ENCODE data around the gene RGS16. TPM values are rescaled to one million over a fixed set of nuclear protein-coding genes. Genes with fewer than 3 reads are reported as not detected.

RGS16 gene
- total RNA-seq, 2 experiments from 2014 or later, result 27.2 to 30.6 TPM

GRCh38 chr1:182561456-182561855 lies 42.7 kb downstream of the RGS16 start:
- Mint-ChIP-seq H3K9me3 (ENCODE audit: low read depth) (no peaks in the 10 kb centered on the region), H3K4me1 (peaks cover 4% of the 10 kb centered on the region), H3K4me3 (no peak overlapping the region), H3K27ac (no peak overlapping the region), H3K27me3 (peaks cover 2% of the 10 kb centered on the region), H3K36me3 (ENCODE audit: low read depth) (no peaks in the 10 kb centered on the region)
- ATAC-seq, result no peak
- CTCF ChIA-PET, result no interaction called here
- DNase-seq, result no peak
- intact Hi-C loops (cut with DNase I, micrococcal nuclease), result no loop called here
- POLR2A ChIA-PET, result no interaction called here

- H3K4me1 Mint-ChIP-seq, result peaks cover 2% of the 10 kb centered on the region
- H3K4me3 Mint-ChIP-seq, result no peak overlapping the region
Observed at GRCh38 chr1:182560392-182560984, 43.7 kb downstream of the RGS16 start.

GRCh38 chr1:182556279-182556678 lies 47.9 kb downstream of the RGS16 start:
- intact Hi-C loops (cut with DNase I, micrococcal nuclease), result no loop called here
- H3K27ac Mint-ChIP-seq, result no peak overlapping the region
- H3K27me3 Mint-ChIP-seq, result peaks cover 7% of the 10 kb centered on the region
- no peaks in the 10 kb centered on the region for H3K4me1 Mint-ChIP-seq
- ChIA-PET POLR2A (no interaction called here), CTCF (no interaction called here)
- no peaks in the 10 kb centered on the region for H3K36me3 Mint-ChIP-seq (ENCODE audit: low read depth)
- H3K4me3 Mint-ChIP-seq, result no peak overlapping the region
- ATAC-seq (peak; percentile 61), DNase-seq (no peak)
- H3K9me3 Mint-ChIP-seq (ENCODE audit: low read depth), result peaks cover 8% of the 10 kb centered on the region

More at GRCh38 chr1:182560392-182560984, 43.7 kb downstream of the RGS16 start:
- DNase-seq (no peak), ATAC-seq (no peak)
- CTCF ChIA-PET, result interaction anchor here (0.6 to 0.7 kb wide), 2 partner anchors 16 to 222 kb away, joined by 3 read pairs; no protein-coding TSS in a partner anchor
- Mint-ChIP-seq H3K27me3 (peaks cover 2% of the 10 kb centered on the region), H3K9me3 (ENCODE audit: low read depth) (no peaks in the 10 kb centered on the region), H3K27ac (no peak overlapping the region), H3K36me3 (ENCODE audit: low read depth) (no peaks in the 10 kb centered on the region)
- intact Hi-C loops (cut with DNase I, micrococcal nuclease), result no loop called here
- POLR2A ChIA-PET, result no interaction called here

- CTCF ChIA-PET, result no interaction called here
- H3K4me1 Mint-ChIP-seq, result no peaks in the 10 kb centered on the region
Observed at GRCh38 chr1:182555493-182555892, 48.7 kb downstream of the RGS16 start.

GRCh38 chr1:182552527-182552926 lies 51.7 kb downstream of the RGS16 start:
- Mint-ChIP-seq H3K4me3 (no peak overlapping the region), H3K27me3 (peaks cover 10% of the 10 kb centered on the region), H3K27ac (no peak overlapping the region), H3K4me1 (no peaks in the 10 kb centered on the region), H3K9me3 (ENCODE audit: low read depth) (peaks cover 8% of the 10 kb centered on the region), H3K36me3 (ENCODE audit: low read depth) (no peaks in the 10 kb centered on the region)
- POLR2A ChIA-PET, result no interaction called here
- DNase-seq (no peak), ATAC-seq (no peak)
- CTCF ChIA-PET, result interaction anchor here (1.0 to 1.6 kb wide), 2 partner anchors 14 to 43 kb away, joined by 3 to 5 read pairs; no protein-coding TSS in a partner anchor
- intact Hi-C loops (cut with DNase I, micrococcal nuclease), result no loop called here

More at GRCh38 chr1:182555493-182555892, 48.7 kb downstream of the RGS16 start:
- POLR2A ChIA-PET, result no interaction called here
- peaks cover 8% of the 10 kb centered on the region for H3K9me3 Mint-ChIP-seq (ENCODE audit: low read depth)
- H3K4me3 Mint-ChIP-seq, result no peak overlapping the region
- no peak overlapping the region for H3K27ac Mint-ChIP-seq
- H3K36me3 Mint-ChIP-seq (ENCODE audit: low read depth), result no peaks in the 10 kb centered on the region
- intact Hi-C loops (cut with DNase I, micrococcal nuclease), result no loop called here
- DNase-seq, result no peak
- ATAC-seq, result no peak
- peaks cover 7% of the 10 kb centered on the region for H3K27me3 Mint-ChIP-seq

- peaks cover 17% of the 10 kb centered on the region for H3K27me3 Mint-ChIP-seq
- no peaks in the 10 kb centered on the region for H3K36me3 Mint-ChIP-seq (ENCODE audit: low read depth)
- intact Hi-C loops (cut with DNase I, micrococcal nuclease), result no loop called here
- no peak overlapping the region for H3K27ac Mint-ChIP-seq
- ChIA-PET CTCF (interaction anchor here (0.8 kb wide), 1 partner anchor 612 kb away, joined by 3 read pairs; no protein-coding TSS in a partner anchor), POLR2A (no interaction called here)
- DNase-seq (no peak), ATAC-seq (no peak)
- H3K4me1 Mint-ChIP-seq, result no peaks in the 10 kb centered on the region
- no peak overlapping the region for H3K4me3 Mint-ChIP-seq
- H3K9me3 Mint-ChIP-seq (ENCODE audit: low read depth), result peaks cover 8% of the 10 kb centered on the region
Observed at GRCh38 chr1:182549811-182550210, 54.4 kb downstream of the RGS16 start.

GRCh38 chr1:182549346-182549745 lies 54.8 kb downstream of the RGS16 start:
- DNase-seq, result no peak
- H3K4me1 Mint-ChIP-seq, result no peaks in the 10 kb centered on the region
- POLR2A ChIA-PET, result no interaction called here
- H3K9me3 Mint-ChIP-seq (ENCODE audit: low read depth), result peaks cover 8% of the 10 kb centered on the region
- no peaks in the 10 kb centered on the region for H3K36me3 Mint-ChIP-seq (ENCODE audit: low read depth)
- CTCF ChIA-PET, result interaction anchor here (0.5 to 0.8 kb wide), 2 partner anchors 27 to 611 kb away, joined by 3 read pairs; no protein-coding TSS in a partner anchor
- H3K27ac Mint-ChIP-seq, result no peak overlapping the region
- intact Hi-C loops (cut with DNase I, micrococcal nuclease), result no loop called here
- no peak for ATAC-seq
- no peak overlapping the region for H3K4me3 Mint-ChIP-seq
- peaks cover 17% of the 10 kb centered on the region for H3K27me3 Mint-ChIP-seq

Other genes with a start within 250 kb of the RGS16 start
- 10 to 100 TPM; 63.5 to 87.5 TPM for gene GLUL, start 212.6 kb downstream of the RGS16 start, total RNA-seq
- not detected for gene TEDDM1, start 203.7 kb downstream of the RGS16 start, total RNA-seq
- gene RGSL1, start 154.2 kb downstream of the RGS16 start, total RNA-seq, result not detected
- gene RNASEL, start 15.1 kb downstream of the RGS16 start, total RNA-seq, result 1 to 10 TPM; 3.7 to 4.0 TPM
- gene RGS8, start 80.2 kb upstream of the RGS16 start, total RNA-seq, result not detected
- 1 to 10 TPM; 4.0 to 5.6 TPM for gene NPL, start 185.4 kb upstream of the RGS16 start, total RNA-seq
- 100 to 1,000 TPM; 244 to 255 TPM for gene DHX9, start 235.0 kb upstream of the RGS16 start, total RNA-seq

Measured in activated CD4-positive, alpha-beta T cell treated with anti-CD3 and anti-CD28 coated beads for 36 hours (primary cell).